HG03045 (cell line): ENCODE measurements around the gene TRIM26.
"Not testable (repeated sequence)": the region's sequence is repeated elsewhere in the genome, so short reads cannot be mapped to it uniquely, and the experiment has no call there.

Experiments
- ATAC-seq: cut with Tn5 transposase; IDR thresholded peaks from one replicate; pipeline ENCODE4 v1.9.1; 2021; ENCODE audit warnings: mild to moderate bottlenecking, moderate library complexity; ENCODE audit not compliant: unreplicated experiment

The TRIM26 gene

DNA sequence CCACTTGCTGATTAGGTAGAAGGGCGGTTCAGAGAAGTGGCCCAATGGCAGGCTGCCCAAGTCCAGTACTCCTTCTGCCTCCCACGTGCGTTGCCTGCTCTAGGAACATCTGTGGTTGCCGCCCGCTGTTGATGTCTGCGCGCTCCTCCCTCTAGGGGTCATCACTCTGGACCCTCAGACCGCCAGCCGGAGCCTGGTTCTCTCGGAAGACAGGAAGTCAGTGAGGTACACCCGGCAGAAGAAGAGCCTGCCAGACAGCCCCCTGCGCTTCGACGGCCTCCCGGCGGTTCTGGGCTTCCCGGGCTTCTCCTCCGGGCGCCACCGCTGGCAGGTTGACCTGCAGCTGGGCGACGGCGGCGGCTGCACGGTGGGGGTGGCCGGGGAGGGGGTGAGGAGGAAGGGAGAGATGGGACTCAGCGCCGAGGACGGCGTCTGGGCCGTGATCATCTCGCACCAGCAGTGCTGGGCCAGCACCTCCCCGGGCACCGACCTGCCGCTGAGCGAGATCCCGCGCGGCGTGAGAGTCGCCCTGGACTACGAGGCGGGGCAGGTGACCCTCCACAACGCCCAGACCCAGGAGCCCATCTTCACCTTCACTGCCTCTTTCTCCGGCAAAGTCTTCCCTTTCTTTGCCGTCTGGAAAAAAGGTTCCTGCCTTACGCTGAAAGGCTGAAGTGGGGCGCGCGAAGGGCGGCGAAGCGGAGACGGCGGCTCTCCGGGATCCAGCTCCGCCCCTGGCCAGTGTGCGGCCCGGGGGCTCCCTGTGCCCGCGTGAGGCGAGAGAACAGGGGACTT, 41.3 kb downstream of the TRIM26 start:
- ATAC-seq, result no peak

DNA sequence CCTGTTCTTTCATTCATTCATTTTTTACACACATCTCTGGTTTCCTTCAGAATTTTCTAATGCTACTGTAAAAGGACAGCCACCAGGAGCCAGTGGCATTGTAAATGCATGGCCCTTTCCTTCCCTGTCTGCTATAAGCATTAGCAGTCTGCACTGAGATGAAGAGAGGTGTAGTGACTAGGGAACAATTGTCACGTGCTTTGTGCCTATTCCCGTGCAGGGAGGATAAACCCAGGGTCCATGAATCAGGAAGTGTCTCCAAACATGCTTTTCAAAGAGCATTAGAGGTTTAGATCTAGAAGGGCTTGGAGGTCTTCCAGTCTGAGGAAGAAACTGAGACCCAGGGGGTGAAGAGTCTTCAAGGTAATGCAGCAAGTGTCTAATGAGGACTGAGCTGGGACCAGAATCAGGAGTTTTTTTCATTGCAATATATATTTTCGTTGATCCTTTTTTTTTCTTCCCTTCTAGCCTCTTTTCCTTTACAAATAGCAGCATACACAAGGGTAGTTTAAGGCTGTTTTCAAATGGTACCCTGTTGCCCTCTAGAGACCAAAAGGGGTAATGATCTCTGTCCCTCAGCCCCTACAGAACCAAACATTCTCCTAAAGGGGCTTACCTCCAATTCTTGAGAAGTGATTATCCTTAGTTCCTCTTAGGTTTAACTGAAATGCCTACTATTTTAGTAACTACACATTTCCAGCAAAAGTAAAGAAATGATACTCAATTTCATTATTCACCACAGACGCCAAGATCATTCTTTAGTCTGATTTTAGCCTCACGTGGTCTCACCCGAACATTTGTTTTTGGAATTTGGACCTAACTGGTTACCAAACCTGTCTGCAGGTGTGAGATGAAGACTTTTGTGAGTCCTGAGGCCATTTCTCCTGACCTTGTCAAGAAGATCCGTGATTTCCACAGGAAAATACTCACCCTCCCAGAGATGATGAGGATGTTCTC, 43.3 kb downstream of the TRIM26 start:
- no peak for ATAC-seq

DNA sequence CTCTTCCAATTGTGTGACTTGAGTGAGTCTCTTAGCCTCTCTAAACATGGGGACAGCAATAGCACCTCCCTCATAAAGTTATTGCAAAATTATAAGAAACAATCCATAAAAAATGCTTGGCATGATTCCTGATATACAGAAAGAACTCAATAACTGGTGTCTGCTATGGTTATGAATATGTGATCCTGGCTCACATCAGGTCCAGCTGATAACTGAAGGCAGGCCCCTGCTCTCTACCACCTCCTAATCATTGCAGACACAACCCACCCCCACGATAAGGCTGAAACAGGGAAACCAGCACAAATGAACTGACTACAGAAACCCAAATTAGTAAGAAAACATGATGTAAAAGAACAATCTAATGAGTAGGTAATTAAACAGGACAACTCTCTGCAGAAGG, 44.5 kb downstream of the TRIM26 start:
- no peak for ATAC-seq

DNA sequence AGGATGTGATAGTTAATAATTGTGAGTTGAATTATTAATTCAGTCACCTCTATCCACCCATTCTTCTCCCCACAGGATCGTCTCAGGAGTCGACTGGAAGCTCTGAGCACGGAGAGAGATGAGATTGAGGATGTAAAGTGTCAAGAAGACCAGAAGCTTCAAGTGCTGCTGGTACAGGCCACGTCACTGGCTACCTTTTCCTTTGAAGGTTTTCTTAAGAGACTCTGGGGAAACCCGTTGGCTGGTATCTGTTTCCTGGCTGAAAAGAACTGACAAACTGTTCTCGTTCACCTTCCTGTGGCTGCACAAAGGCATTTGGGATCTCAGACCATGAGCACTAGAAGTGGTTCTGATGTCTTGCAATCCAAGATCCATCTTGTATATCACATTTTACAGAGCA, 46.1 kb downstream of the TRIM26 start:
- ATAC-seq, result no peak

- ATAC-seq, result not testable (repeated sequence)
Measured at GRCh38 chr6:30165238-30165637, 48.0 kb downstream of the TRIM26 start.

DNA sequence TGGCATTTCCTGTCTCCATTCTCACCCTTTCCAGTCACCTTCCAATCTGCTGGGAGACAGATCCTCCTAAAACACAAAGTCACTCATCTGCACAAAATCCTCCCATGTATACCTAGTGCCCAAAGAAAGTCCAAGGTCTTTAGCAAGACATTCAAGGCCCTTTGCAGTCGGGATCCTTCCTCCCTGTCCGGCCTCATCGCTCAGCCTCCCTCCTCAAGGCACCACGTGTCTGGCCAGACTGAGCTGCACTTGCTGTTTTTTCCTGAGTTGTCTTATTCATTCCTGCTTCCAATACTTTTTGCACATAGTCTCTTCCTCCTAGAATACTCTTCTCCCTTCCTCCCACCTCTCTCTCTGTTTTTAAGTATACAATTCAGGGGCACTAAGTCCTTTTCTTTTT, 48.5 kb downstream of the TRIM26 start:
- ATAC-seq, result no peak

- no peak for ATAC-seq
Measured at GRCh38 chr6:30163918-30164654, 49.1 kb downstream of the TRIM26 start.

GRCh38 chr6:30163090-30163917, 49.9 kb downstream of the TRIM26 start, which contains the start of gene TRIM15:
TSS of gene TRIM15 (plus strand) at chr6:30163546. CDS start at chr6:30163685, 139 bp downstream.
- ATAC-seq, result no peak

GRCh38 chr6:30162265-30163089, 50.7 kb downstream of the TRIM26 start:
- no peak for ATAC-seq

- ATAC-seq, result no peak
Measured at GRCh38 chr6:30160785-30161531, 52.2 kb downstream of the TRIM26 start, which contains the start of gene TRIM10. TSS of gene TRIM10 (minus strand) at chr6:30161211. CDS start at chr6:30160858, 353 bp downstream.

GRCh38 chr6:30160008-30160784, 53.0 kb downstream of the TRIM26 start:
- ATAC-seq, result no peak

GRCh38 chr6:30158475-30159040, 54.6 kb downstream of the TRIM26 start:
- no peak for ATAC-seq

DNA sequence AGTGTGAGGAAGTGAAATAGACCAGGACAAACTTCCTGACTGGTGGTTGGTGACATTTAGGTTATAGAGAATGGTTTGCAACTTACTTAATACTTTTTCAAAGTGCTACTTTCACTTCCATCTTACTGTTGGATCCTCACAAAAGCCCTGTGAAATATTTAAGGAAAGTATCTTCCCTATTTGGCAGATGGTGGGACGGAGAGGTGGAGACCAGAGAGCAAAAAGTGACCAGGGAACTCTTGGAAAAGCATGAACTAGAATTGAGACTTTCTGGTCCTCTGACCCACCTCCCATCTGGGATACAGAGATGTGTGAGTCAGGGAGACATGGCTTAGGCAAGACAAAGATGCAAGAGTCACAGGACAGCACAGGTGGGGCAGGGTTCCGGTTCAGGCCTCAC, 55.2 kb downstream of the TRIM26 start:
- ATAC-seq, result no peak

- no peak for ATAC-seq
Measured at GRCh38 chr6:30157581-30157980, 55.6 kb downstream of the TRIM26 start.

DNA sequence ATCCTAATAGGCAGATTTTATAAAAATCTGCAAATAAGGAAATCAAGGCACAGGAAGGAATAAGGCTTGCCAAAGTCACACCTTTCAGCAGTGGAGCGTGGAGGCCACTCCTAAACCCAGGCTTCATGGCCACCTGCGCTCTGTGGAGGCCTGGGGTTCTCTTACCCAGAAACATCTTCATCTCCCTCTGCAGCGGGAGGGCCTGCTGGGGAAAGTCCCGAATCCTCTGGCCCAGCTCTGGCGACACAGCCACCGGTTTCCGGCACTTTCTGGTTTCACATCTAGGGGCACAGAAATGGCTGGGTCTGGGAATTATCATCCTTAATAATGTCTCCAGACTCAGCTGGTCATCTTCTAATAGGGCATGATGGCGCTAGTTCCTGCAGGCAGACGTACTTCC, 56.4 kb downstream of the TRIM26 start:
- no peak for ATAC-seq

DNA sequence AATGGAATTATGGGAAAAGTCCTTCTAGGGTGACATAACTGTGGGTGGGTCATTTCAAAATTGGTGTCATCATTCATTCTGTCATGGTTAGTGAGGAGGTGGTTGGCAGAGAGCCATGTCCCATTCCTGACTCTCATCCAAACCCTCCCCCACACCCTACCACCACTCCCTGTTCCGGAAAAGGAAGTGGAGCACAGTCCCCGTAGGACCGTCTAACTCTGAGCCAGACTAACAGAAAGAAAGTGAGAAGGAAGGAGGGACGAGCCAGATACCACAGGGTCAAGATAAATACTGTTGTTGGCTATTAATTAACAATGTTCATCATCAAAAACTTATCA, 57.0 kb downstream of the TRIM26 start:
- no peak for ATAC-seq

- ATAC-seq, result no peak
Measured at GRCh38 chr6:30155520-30156261, 57.5 kb downstream of the TRIM26 start.
